Fibroblast of lung (primary cell): ENCODE data around the gene TMEM134. TPM values are rescaled to one million over a fixed set of nuclear protein-coding genes. Genes with fewer than 3 reads are reported as not detected.

ENCODE experiments used
- DNase-seq, 2 donors: peaks; one replicate each; pipeline versions ENCODE4 v3.0.0 to v3.0.0-alpha.2; 2010; ENCODE audit warnings: low read depth in 2 of 2
- H2AFZ ChIP-seq: 2 replicates; pipeline ENCODE4 v1.5.1; 2012; ENCODE audit warnings: low read length, control low read depth, inconsistent platforms
- H3K27ac ChIP-seq: 2 replicates; pipeline ENCODE4 v1.5.1; 2011; ENCODE audit warnings: low read length, control low read depth; ENCODE audit not compliant: insufficient read depth
- H3K27me3 ChIP-seq: 2 replicates; pipeline ENCODE4 v1.5.1; 2011; ENCODE audit warnings: mild to moderate bottlenecking, low read length; ENCODE audit not compliant: control insufficient read depth, insufficient read depth
- H3K36me3 ChIP-seq: 2 replicates; pipeline ENCODE4 v1.5.1; 2011; ENCODE audit warnings: low read length; ENCODE audit not compliant: control insufficient read depth, insufficient read depth
- H3K4me1 ChIP-seq: 2 replicates; pipeline ENCODE4 v1.5.1; 2011; ENCODE audit warnings: low read length; ENCODE audit not compliant: control insufficient read depth, insufficient read depth; ENCODE audit errors: extremely low read depth
- H3K4me2 ChIP-seq: 2 replicates; pipeline ENCODE4 v1.5.1; 2011; ENCODE audit warnings: low read length, control low read depth; ENCODE audit not compliant: insufficient read depth; ENCODE audit errors: extremely low read depth
- H3K4me3 ChIP-seq, 4 experiments: fragments of 200-600 bp in 1 of 4; sonication (generic) in 1 of 4; replicated peaks in 1 of 4; 2 replicates each; pipeline ENCODE4 v1.5.1; 2011 to 2016; ENCODE audit warnings: low read length in 4 of 4, low read depth in 3 of 4, mild to moderate bottlenecking in 3 of 4, control low read depth in 2 of 4, inconsistent platforms in 1 of 4, mixed read lengths in 1 of 4; ENCODE audit not compliant: insufficient read depth in 1 of 4; ENCODE audit errors: control extremely low read depth in 1 of 4
- H3K79me2 ChIP-seq: 2 replicates; pipeline ENCODE4 v1.5.1; 2012; ENCODE audit warnings: mild to moderate bottlenecking, low read length, inconsistent platforms; ENCODE audit not compliant: control insufficient read depth, insufficient read depth
- H3K9ac ChIP-seq: 2 replicates; pipeline ENCODE4 v1.5.1; 2011; ENCODE audit warnings: mild to moderate bottlenecking, low read length, control low read depth; ENCODE audit not compliant: insufficient read depth
- H3K9me3 ChIP-seq: 2 replicates; pipeline ENCODE4 v1.5.1; 2012; ENCODE audit warnings: low read depth, low read length; ENCODE audit not compliant: control insufficient read depth, insufficient read depth
- H4K20me1 ChIP-seq: 2 replicates; pipeline ENCODE4 v1.5.1; 2011; ENCODE audit warnings: low read length; ENCODE audit not compliant: control insufficient read depth, insufficient read depth; ENCODE audit errors: extremely low read depth
- EZH2 ChIP-seq: IDR thresholded peaks from 2 replicates; pipeline ENCODE4 v1.5.1; 2012; ENCODE audit warnings: low read length, control low read depth, mild to moderate bottlenecking; ENCODE audit errors: missing control alignments
- polyA plus RNA-seq, 2 donors: library from polyadenylated mRNA; depleted of rRNA in 1 of 2; stranded (reverse) in 1 of 2; unstranded in 1 of 2; fragments of >200 nt; gene quantifications; 2 replicates each; pipeline ENCODE4 v1.2.1, GENCODE V29; 2011 to 2012; ENCODE audit warnings: missing spikeins in 1 of 2
- total RNA-seq: library from RNA; depleted of rRNA; stranded (reverse); fragments of >200 nt; gene quantifications from 2 replicates; pipeline ENCODE4 v1.2.1, GENCODE V29; 2014
- TF ChIP-seq, protein P1 (sequence below), 2 donors: IDR thresholded peaks in 1 of 2; conservative IDR thresholded peaks in 1 of 2; 1 replicate in 1 of 2; 2 replicates in 1 of 2; pipeline ENCODE4 v1.5.1; 2011 to 2012; ENCODE audit warnings: low read length in 2 of 2, control low read depth in 1 of 2, inconsistent platforms in 1 of 2, low read depth in 1 of 2, mild to moderate bottlenecking in 1 of 2

The TMEM134 gene
- total and polyA plus RNA-seq, 2 donors (not counting 1 experiment from before 2014, with no cell fraction given) = 11.2 to 22.0 TPM

DNA sequence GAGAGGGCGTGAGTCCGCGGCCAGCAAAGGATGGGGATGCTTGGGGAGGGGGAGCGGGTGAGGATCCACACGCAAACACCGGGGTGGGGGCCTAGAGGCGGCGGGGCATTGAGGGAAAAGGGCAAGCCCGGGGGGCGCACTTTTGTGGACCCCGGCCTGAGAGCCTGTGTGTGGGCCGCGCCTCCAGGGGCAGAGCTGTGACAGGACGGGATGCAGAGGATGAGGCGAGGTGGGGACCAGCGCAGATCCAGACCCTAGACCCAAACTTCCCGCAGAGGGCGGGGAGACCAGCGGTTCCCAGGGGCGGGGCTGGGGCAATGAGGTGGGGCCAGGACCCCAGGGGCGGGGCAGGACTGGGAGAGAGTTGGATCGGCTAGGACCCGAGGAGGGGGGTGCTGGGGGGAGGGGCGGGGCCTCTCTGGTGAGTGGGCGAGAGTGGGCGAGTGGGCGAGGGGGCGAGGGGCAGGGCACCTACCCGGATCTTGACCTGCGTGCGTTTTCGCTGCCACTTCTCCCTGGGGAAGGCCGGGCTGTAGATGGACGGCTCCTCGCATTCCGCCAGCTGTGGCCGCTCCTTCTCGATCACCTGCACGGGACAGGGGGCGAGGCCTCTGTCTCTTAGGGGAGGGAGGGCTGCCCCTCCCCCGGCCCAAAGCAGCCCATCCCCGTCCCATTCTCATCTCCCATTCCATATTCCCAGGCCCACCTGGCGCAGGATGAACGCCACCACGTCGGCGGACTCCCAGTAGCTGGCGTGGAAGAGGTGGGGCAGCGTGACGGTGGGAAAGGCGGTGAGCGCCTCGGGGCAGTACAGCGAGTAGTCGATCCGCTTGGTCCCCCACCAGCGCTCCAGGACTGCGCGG, 25.6 kb upstream of the TMEM134 start:
- Histone ChIP-seq H3K9me3 (no peaks in the 10 kb centered on the region), H2AFZ (no peak overlapping the region), H3K36me3 (peaks cover 9% of the 10 kb centered on the region), H3K27ac (no peak overlapping the region), H3K4me3 (no peak overlapping the region), H4K20me1 (no peaks in the 10 kb centered on the region), H3K4me1 (no peaks in the 10 kb centered on the region), H3K79me2 (no peaks in the 10 kb centered on the region), H3K9ac (no peak overlapping the region), H3K27me3 (no peaks in the 10 kb centered on the region), H3K4me2 (no peak overlapping the region)
- TF ChIP-seq EZH2 = no peak
- TF ChIP-seq, protein P1, sequence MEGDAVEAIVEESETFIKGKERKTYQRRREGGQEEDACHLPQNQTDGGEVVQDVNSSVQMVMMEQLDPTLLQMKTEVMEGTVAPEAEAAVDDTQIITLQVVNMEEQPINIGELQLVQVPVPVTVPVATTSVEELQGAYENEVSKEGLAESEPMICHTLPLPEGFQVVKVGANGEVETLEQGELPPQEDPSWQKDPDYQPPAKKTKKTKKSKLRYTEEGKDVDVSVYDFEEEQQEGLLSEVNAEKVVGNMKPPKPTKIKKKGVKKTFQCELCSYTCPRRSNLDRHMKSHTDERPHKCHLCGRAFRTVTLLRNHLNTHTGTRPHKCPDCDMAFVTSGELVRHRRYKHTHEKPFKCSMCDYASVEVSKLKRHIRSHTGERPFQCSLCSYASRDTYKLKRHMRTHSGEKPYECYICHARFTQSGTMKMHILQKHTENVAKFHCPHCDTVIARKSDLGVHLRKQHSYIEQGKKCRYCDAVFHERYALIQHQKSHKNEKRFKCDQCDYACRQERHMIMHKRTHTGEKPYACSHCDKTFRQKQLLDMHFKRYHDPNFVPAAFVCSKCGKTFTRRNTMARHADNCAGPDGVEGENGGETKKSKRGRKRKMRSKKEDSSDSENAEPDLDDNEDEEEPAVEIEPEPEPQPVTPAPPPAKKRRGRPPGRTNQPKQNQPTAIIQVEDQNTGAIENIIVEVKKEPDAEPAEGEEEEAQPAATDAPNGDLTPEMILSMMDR (conservative IDR thresholded peaks at IDR 0.05 in 1 of 2, IDR thresholded peaks at IDR 0.05 in 1 of 2; ENCODE audit: low read depth in 1 of 2, low read length in 2 of 2) = no peak
- DNase-seq = no peak

DNA sequence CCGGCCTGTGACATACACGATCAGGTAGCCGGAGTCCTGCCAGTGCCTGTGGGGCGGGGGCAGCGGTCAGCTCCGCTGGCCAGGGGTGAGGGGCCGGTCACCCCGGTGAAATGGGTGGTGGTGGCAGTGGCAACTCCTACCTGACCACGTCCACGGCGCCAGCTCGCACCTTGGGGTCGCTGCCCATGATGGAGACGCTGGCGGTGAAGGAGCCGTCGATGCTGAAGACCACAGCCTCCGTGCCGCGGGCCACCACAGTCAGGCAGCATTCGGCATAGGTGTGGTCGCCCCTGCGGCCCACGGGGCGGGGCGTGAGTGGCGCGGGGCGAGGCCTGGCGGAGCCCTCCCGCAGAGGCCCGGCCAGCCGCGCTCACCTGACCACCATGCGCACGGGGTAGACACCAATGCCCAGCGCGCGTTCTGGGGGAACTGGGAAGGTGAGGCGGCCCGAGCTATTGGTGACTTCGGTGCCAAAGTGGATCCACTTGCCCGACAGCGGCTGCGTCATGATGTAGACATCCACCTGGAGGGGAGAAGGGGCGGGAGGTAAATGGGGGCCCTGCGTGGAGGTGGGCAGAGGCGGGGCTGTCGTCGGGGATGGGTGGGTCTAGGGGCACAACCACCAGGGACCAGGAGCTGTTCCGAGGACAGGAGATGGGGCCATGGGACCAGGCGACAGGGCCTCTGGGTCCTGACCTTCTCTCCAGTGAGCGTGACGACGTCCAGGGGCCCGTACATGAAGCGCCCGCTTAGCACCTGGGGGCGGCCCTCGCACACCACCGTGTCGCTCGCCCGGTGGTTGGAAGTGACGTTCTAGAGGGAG, 24.7 kb upstream of the TMEM134 start:
- H3K9me3 ChIP-seq = no peaks in the 10 kb centered on the region
- H3K27ac ChIP-seq = no peak overlapping the region
- peaks cover 9% of the 10 kb centered on the region for H3K36me3 ChIP-seq
- TF ChIP-seq, protein P1 (conservative IDR thresholded peaks at IDR 0.05 in 1 of 2, IDR thresholded peaks at IDR 0.05 in 1 of 2; ENCODE audit: low read depth in 1 of 2, low read length in 2 of 2) = no peak
- TF ChIP-seq EZH2 = no peak
- no peaks in the 10 kb centered on the region for H3K79me2 ChIP-seq
- DNase-seq = no peak
- no peaks in the 10 kb centered on the region for H3K4me1 ChIP-seq
- no peak overlapping the region for H3K9ac ChIP-seq
- H3K4me2 ChIP-seq = no peak overlapping the region
- H2AFZ ChIP-seq = no peak overlapping the region
- H3K27me3 ChIP-seq = no peaks in the 10 kb centered on the region
- H3K4me3 ChIP-seq = no peak overlapping the region
- H4K20me1 ChIP-seq = no peaks in the 10 kb centered on the region
